IMR-90 (cell line): ENCODE results near the gene SEPSECS. TPM values are rescaled to one million over a fixed set of nuclear protein-coding genes. Genes with fewer than 3 reads are reported as not detected.

Source experiments
- ATAC-seq: fragments of 200-7000 bp; cut with Tn5 transposase; 2 replicates; pipeline ENCODE4 v1.9.1; 2020; ENCODE audit warnings: low read depth, mild to moderate bottlenecking, moderate library complexity
- BruUV-seq: library from RNA; stranded (reverse); fragments of 400-500 nt; replicated peaks from 2 replicates; lab custom pipeline; 2021; lab: Mats Ljungman, UMichigan
- CTCF ChIA-PET: fragments of 300-600 bp; formaldehyde crosslinking; extraction: SDS; loops from one replicate; lab custom pipeline; 2021; ENCODE audit warnings: antibody characterized with exemption; lab: Yijun Ruan, JAX
- POLR2A ChIA-PET: fragments of 300-600 bp; sonication (Branson Sonifier 250); formaldehyde crosslinking; loops from one replicate; lab custom pipeline; 2022; ENCODE audit warnings: antibody characterized with exemption; ENCODE audit not compliant: unreplicated experiment; lab: Charles Lee
- DNase-seq: peaks from one replicate; pipeline ENCODE4 v3.0.0; 2013
- H2AFZ ChIP-seq: replicated peaks from 2 replicates; pipeline ENCODE3; 2013; ENCODE audit warnings: low read length, mild to moderate bottlenecking; ENCODE audit not compliant: poor library complexity
- H2AK5ac ChIP-seq: 2 replicates; pipeline ENCODE4 v1.6.1; 2013; ENCODE audit warnings: low read depth, low read length, inconsistent platforms
- H2AK9ac ChIP-seq: replicated peaks from 2 replicates; pipeline ENCODE3; 2013; ENCODE audit warnings: mild to moderate bottlenecking, low read depth, low read length, moderate library complexity; ENCODE audit not compliant: poor library complexity
- H2BK120ac ChIP-seq: 2 replicates; pipeline ENCODE4 v1.6.1; 2013; ENCODE audit warnings: low read depth, low read length, inconsistent platforms
- H2BK15ac ChIP-seq: 3 replicates; pipeline ENCODE4 v1.6.1; 2013; ENCODE audit warnings: low read depth, low read length, inconsistent platforms
- H2BK20ac ChIP-seq: 2 replicates; pipeline ENCODE4 v1.6.1; 2013; ENCODE audit warnings: low read depth, mild to moderate bottlenecking, inconsistent platforms, low read length, moderate library complexity
- H2BK5ac ChIP-seq: 2 replicates; pipeline ENCODE4 v1.6.1; 2013; ENCODE audit warnings: mild to moderate bottlenecking, low read depth, low read length, inconsistent platforms; ENCODE audit not compliant: poor library complexity, severe bottlenecking
- H3K14ac ChIP-seq: replicated peaks from 2 replicates; pipeline ENCODE4 v1.6.1; 2013; ENCODE audit warnings: low read depth, low read length, inconsistent platforms
- H3K18ac ChIP-seq: 2 replicates; pipeline ENCODE4 v1.6.1; 2013; ENCODE audit warnings: low read depth, low read length, control low read depth
- H3K23ac ChIP-seq: 2 replicates; pipeline ENCODE4 v1.6.1; 2013; ENCODE audit warnings: low read depth, low read length, inconsistent platforms
- H3K27ac ChIP-seq: 2 replicates; pipeline ENCODE4 v1.5.1; 2013; ENCODE audit warnings: mild to moderate bottlenecking, control low read depth, low read length; ENCODE audit not compliant: insufficient read depth
- H3K27me3 ChIP-seq: 2 replicates; pipeline ENCODE4 v1.6.1; 2013; ENCODE audit warnings: low read length; ENCODE audit not compliant: control insufficient read depth, insufficient read depth
- H3K36me3 ChIP-seq: 2 replicates; pipeline ENCODE4 v1.6.1; 2013; ENCODE audit warnings: low read length, mixed read lengths; ENCODE audit not compliant: control insufficient read depth, insufficient read depth
- H3K4ac ChIP-seq: 2 replicates; pipeline ENCODE4 v1.6.1; 2013; ENCODE audit warnings: low read depth, low read length, inconsistent platforms
- H3K4me1 ChIP-seq: 2 replicates; pipeline ENCODE4 v1.6.1; 2013; ENCODE audit warnings: low read length, mixed read lengths; ENCODE audit not compliant: control insufficient read depth, insufficient read depth
- H3K4me2 ChIP-seq: 2 replicates; pipeline ENCODE4 v1.6.1; 2013; ENCODE audit warnings: low read depth, mild to moderate bottlenecking, control low read depth, low read length, moderate library complexity
- H3K4me3 ChIP-seq: 2 replicates; pipeline ENCODE4 v1.5.1; 2013; ENCODE audit warnings: low read depth, mild to moderate bottlenecking, control low read depth, low read length, moderate library complexity; ENCODE audit not compliant: insufficient read depth
- H3K56ac ChIP-seq: 2 replicates; pipeline ENCODE4 v1.6.1; 2013; ENCODE audit warnings: low read length, inconsistent platforms; ENCODE audit not compliant: insufficient read depth; ENCODE audit errors: extremely low read depth
- H3K79me1 ChIP-seq, 2 experiments: 2 replicates each; pipeline ENCODE4 v1.6.1; 2013; ENCODE audit warnings: low read length in 2 of 2, inconsistent platforms in 1 of 2, low read depth in 1 of 2
- H3K9ac ChIP-seq: 2 replicates; pipeline ENCODE4 v1.6.1; 2013; ENCODE audit warnings: low read depth, low read length, control low read depth
- H3K9me1 ChIP-seq: 2 replicates; pipeline ENCODE4 v1.6.1; 2013; ENCODE audit warnings: low read length, inconsistent platforms; ENCODE audit not compliant: insufficient read depth
- H3K9me3 ChIP-seq: 2 replicates; pipeline ENCODE4 v1.6.1; 2013; ENCODE audit warnings: low read length; ENCODE audit not compliant: control insufficient read depth, insufficient read depth
- H4K20me1 ChIP-seq: 2 replicates; pipeline ENCODE4 v1.6.1; 2013; ENCODE audit warnings: low read length, inconsistent platforms; ENCODE audit not compliant: insufficient read depth
- H4K5ac ChIP-seq: 2 replicates; pipeline ENCODE4 v1.6.1; 2013; ENCODE audit warnings: mild to moderate bottlenecking, low read depth, low read length, control low read depth
- H4K8ac ChIP-seq, 2 experiments: 2 replicates each; pipeline ENCODE4 v1.6.1; 2013; ENCODE audit warnings: low read depth in 2 of 2, low read length in 2 of 2, control low read depth in 1 of 2, inconsistent platforms in 1 of 2
- H4K91ac ChIP-seq: 2 replicates; pipeline ENCODE4 v1.6.1; 2013; ENCODE audit warnings: low read depth, low read length, inconsistent platforms; ENCODE audit not compliant: insufficient read depth
- BHLHE40 ChIP-seq: fragments of 150-350 bp; IDR thresholded peaks from 2 replicates; pipeline ENCODE4 v1.6.1; 2016; ENCODE audit warnings: mild to moderate bottlenecking, low read depth, low read length
- CEBPB ChIP-seq: IDR thresholded peaks from 2 replicates; pipeline ENCODE4 v1.6.1; 2012; ENCODE audit warnings: low read depth, low read length, improper control_type of control experiment
- CHD1 ChIP-seq: IDR thresholded peaks from 2 replicates; pipeline ENCODE4 v1.6.1; 2012; ENCODE audit warnings: low read depth, low read length, improper control_type of control experiment
- FOS ChIP-seq: fragments of 150-350 bp; IDR thresholded peaks from 2 replicates; pipeline ENCODE4 v1.6.1; 2016; ENCODE audit warnings: low read depth, low read length
- MAFK ChIP-seq: IDR thresholded peaks from 2 replicates; pipeline ENCODE4 v1.6.1; 2012; ENCODE audit warnings: low read depth, low read length, improper control_type of control experiment
- MAZ ChIP-seq: IDR thresholded peaks from 2 replicates; pipeline ENCODE4 v1.6.1; 2012; ENCODE audit warnings: low read depth, mild to moderate bottlenecking, low read length, improper control_type of control experiment, moderate library complexity, borderline replicate concordance
- MXI1 ChIP-seq: IDR thresholded peaks from 2 replicates; pipeline ENCODE4 v1.6.1; 2012; ENCODE audit warnings: low read depth, mild to moderate bottlenecking, low read length, moderate library complexity, borderline replicate concordance
- NFE2L2 ChIP-seq: fragments of 150-350 bp; IDR thresholded peaks from 2 replicates; pipeline ENCODE4 v1.6.1; 2016; ENCODE audit warnings: low read depth, mild to moderate bottlenecking, low read length
- POLR2A ChIP-seq: IDR thresholded peaks from 2 replicates; pipeline ENCODE4 v1.6.1; 2012; ENCODE audit warnings: mild to moderate bottlenecking, low read depth, low read length
- RAD21 ChIP-seq: IDR thresholded peaks from 2 replicates; pipeline ENCODE4 v1.6.1; 2012; ENCODE audit warnings: low read length, improper control_type of control experiment
- RCOR1 ChIP-seq: IDR thresholded peaks from 2 replicates; pipeline ENCODE4 v1.6.1; 2012; ENCODE audit warnings: mild to moderate bottlenecking, low read length, improper control_type of control experiment; ENCODE audit not compliant: insufficient replicate concordance
- RFX5 ChIP-seq: IDR thresholded peaks from 2 replicates; pipeline ENCODE4 v1.8.0; 2012; ENCODE audit warnings: low read depth, mild to moderate bottlenecking, low read length, moderate library complexity
- SMC3 ChIP-seq: fragments of 150-350 bp; IDR thresholded peaks from 2 replicates; pipeline ENCODE4 v1.6.1; 2016; ENCODE audit warnings: low read depth, mild to moderate bottlenecking, antibody characterized with exemption, low read length, moderate library complexity
- USF2 ChIP-seq: fragments of 150-350 bp; IDR thresholded peaks from 2 replicates; pipeline ENCODE4 v1.6.1; 2017; ENCODE audit warnings: mild to moderate bottlenecking, antibody characterized with exemption, low read length, low read depth
- WGBS, 2 experiments: methylation state at CpG; one replicate each; pipeline versions ENCODE4 v1.1.5 to v1.1.7; 2013; ENCODE audit warnings: missing lambda C conversion rate in 2 of 2; ENCODE audit not compliant: insufficient read length in 1 of 2; ENCODE audit errors: extremely low coverage in 2 of 2; 5-methylcytosine and 5-hydroxymethylcytosine counted together
- dilution Hi-C: fragments of 300-500 bp; cut with HindIII; formaldehyde crosslinking; loops from one replicate; pipeline ENCODE4 v1.14.3; 2018; ENCODE audit warnings: low sequenced_read_pairs; ENCODE audit not compliant: unreplicated experiment
- in situ Hi-C: fragments of 300-500 bp; cut with MboI; formaldehyde crosslinking; loops from 3 replicates; pipeline ENCODE4 v1.14.3; 2019; ENCODE audit warnings: low sequenced_read_pairs, inconsistent platforms, mixed read lengths
- intact Hi-C: fragments of 100-400 bp; cut with micrococcal nuclease; formaldehyde crosslinking; loops from 2 replicates; pipeline ENCODE4 v1.10.0; 2022
- polyA plus RNA-seq, 3 experiments: library from polyadenylated mRNA; depleted of rRNA; stranded (reverse); fragments of >200 nt; gene quantifications; 2 replicates each; pipeline ENCODE4 v1.2.3, GENCODE V29; 2012; ENCODE audit warnings: low replicate concordance in 1 of 3
- total RNA-seq: library from RNA; depleted of rRNA; stranded (reverse); fragments of >200 nt; gene quantifications from 2 replicates; pipeline ENCODE4 v1.2.3, GENCODE V29; 2012
- TF ChIP-seq, protein P1 (sequence below): conservative IDR thresholded peaks from 2 replicates; pipeline ENCODE4 v1.5.1; 2012; ENCODE audit warnings: mild to moderate bottlenecking, low read depth, low read length, improper control_type of control experiment
- TF ChIP-seq, protein P2 (sequence below): fragments of 150-350 bp; IDR thresholded peaks from 2 replicates; pipeline ENCODE4 v1.6.1; 2016; ENCODE audit warnings: low read depth, mild to moderate bottlenecking, low read length, moderate library complexity, borderline replicate concordance

SEPSECS gene
- total and polyA plus RNA-seq, 2 of the 4 experiments (the other 2 are of a cell fraction), result 1.7 to 5.0 TPM

GRCh38 chr4:25092139-25092538 lies 68.1 kb downstream of the SEPSECS start:
- no peak overlapping the region for H3K9ac ChIP-seq
- 70% methylated on average over 2 of the region's 3 CpGs; no CpG with 5 or more reads in 1 of the 2 experiments for WGBS, 2 experiments
- POLR2A ChIA-PET, result interaction anchor here (0.6 kb wide), 1 partner anchor 13 kb away, joined by 3 read pairs; no protein-coding TSS in a partner anchor

More at GRCh38 chr4:25092139-25092538, 68.1 kb downstream of the SEPSECS start:
- no peak overlapping the region for H4K91ac ChIP-seq
- no peak overlapping the region for H2BK120ac ChIP-seq
- no peak overlapping the region for H2BK20ac ChIP-seq
- H2AK9ac ChIP-seq, result no peak overlapping the region
- H4K5ac ChIP-seq, result no peak overlapping the region
- H3K14ac ChIP-seq, result no peak overlapping the region
- CTCF ChIA-PET, result interaction anchor here (0.6 kb wide), 1 partner anchor 22 kb away, joined by 6 read pairs; no protein-coding TSS in a partner anchor
- dilution Hi-C loops (no loop called here), intact Hi-C loops (no loop called here), in situ Hi-C loops (no loop called here)
- no peaks in the 10 kb centered on the region for H3K9me1 ChIP-seq
- H4K8ac ChIP-seq, result no peak overlapping the region
- H3K56ac ChIP-seq, result no peak overlapping the region
- H2AK5ac ChIP-seq, result no peak overlapping the region
- H3K4me2 ChIP-seq, result no peak overlapping the region
- H3K36me3 ChIP-seq, result no peaks in the 10 kb centered on the region
- H3K9me3 ChIP-seq, result peaks cover 4% of the 10 kb centered on the region
- no TSS peak for BruUV-seq
- H2BK5ac ChIP-seq, result no peak overlapping the region
- peaks cover 36% of the 10 kb centered on the region for H3K27me3 ChIP-seq
- no peak for DNase-seq
- no peak overlapping the region for H3K27ac ChIP-seq
- no peak overlapping the region for H3K18ac ChIP-seq
- H2AFZ ChIP-seq, result no peak overlapping the region
- no peak for ATAC-seq
- no peak overlapping the region for H3K4ac ChIP-seq
- peaks cover 6% of the 10 kb centered on the region; the same call in 1 of the 2 replicates for H3K4me1 ChIP-seq
- H4K20me1 ChIP-seq, result peaks cover 3% of the 10 kb centered on the region; the same call in 1 of the 2 replicates
- TF ChIP-seq MAZ (no peak), NFE2L2 (no peak), MAFK (no peak), SMC3 (no peak), MXI1 (no peak), POLR2A (no peak), RAD21 (no peak), CEBPB (no peak), FOS (no peak), RCOR1 (no peak), USF2 (no peak), BHLHE40 (no peak), CHD1 (no peak), RFX5 (no peak)
- TF ChIP-seq, protein P1, sequence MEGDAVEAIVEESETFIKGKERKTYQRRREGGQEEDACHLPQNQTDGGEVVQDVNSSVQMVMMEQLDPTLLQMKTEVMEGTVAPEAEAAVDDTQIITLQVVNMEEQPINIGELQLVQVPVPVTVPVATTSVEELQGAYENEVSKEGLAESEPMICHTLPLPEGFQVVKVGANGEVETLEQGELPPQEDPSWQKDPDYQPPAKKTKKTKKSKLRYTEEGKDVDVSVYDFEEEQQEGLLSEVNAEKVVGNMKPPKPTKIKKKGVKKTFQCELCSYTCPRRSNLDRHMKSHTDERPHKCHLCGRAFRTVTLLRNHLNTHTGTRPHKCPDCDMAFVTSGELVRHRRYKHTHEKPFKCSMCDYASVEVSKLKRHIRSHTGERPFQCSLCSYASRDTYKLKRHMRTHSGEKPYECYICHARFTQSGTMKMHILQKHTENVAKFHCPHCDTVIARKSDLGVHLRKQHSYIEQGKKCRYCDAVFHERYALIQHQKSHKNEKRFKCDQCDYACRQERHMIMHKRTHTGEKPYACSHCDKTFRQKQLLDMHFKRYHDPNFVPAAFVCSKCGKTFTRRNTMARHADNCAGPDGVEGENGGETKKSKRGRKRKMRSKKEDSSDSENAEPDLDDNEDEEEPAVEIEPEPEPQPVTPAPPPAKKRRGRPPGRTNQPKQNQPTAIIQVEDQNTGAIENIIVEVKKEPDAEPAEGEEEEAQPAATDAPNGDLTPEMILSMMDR, result no peak
- TF ChIP-seq, protein P2, sequence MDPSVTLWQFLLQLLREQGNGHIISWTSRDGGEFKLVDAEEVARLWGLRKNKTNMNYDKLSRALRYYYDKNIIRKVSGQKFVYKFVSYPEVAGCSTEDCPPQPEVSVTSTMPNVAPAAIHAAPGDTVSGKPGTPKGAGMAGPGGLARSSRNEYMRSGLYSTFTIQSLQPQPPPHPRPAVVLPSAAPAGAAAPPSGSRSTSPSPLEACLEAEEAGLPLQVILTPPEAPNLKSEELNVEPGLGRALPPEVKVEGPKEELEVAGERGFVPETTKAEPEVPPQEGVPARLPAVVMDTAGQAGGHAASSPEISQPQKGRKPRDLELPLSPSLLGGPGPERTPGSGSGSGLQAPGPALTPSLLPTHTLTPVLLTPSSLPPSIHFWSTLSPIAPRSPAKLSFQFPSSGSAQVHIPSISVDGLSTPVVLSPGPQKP, result no peak
- H3K79me1 ChIP-seq, result no peaks in the 10 kb centered on the region
- H2BK15ac ChIP-seq, result no peak overlapping the region
- no peak overlapping the region for H3K23ac ChIP-seq
- no peak overlapping the region for H3K4me3 ChIP-seq
